Astrocyte (in vitro differentiated cells and primary cell): ENCODE data around the gene SP140. TPM values are rescaled to one million over a fixed set of nuclear protein-coding genes. Genes with fewer than 3 reads are reported as not detected.
A peak's percentile ranks its signal among the peaks of the same experiment; 100 is the strongest.
"Not testable (repeated sequence)": the region's sequence is repeated elsewhere in the genome, so short reads cannot be mapped to it uniquely, and the experiment has no call there.

Source experiments
- DNase-seq: peaks from one replicate; pipeline ENCODE4 v3.0.0-alpha.2; 2010; ENCODE audit warnings: low read depth
- FAIRE-seq: peaks from 2 replicates; lab custom pipeline; 2011; peaks lifted over from hg19 to GRCh38; lab: Jason Lieb, UNC
- H2AFZ ChIP-seq: 2 replicates; pipeline ENCODE4 v1.6.0; 2012; ENCODE audit warnings: low read depth, low read length, inconsistent platforms
- H3K27ac ChIP-seq: 2 replicates; pipeline ENCODE4 v1.5.1; 2011; ENCODE audit warnings: low read depth, low read length, inconsistent platforms
- H3K27me3 ChIP-seq: 2 replicates; pipeline ENCODE4 v1.6.0; 2011; ENCODE audit warnings: low read length, inconsistent platforms; ENCODE audit not compliant: insufficient read depth
- H3K36me3 ChIP-seq: 2 replicates; pipeline ENCODE4 v1.5.1; 2011; ENCODE audit warnings: low read length, inconsistent platforms; ENCODE audit not compliant: insufficient read depth
- H3K4me1 ChIP-seq: 2 replicates; pipeline ENCODE4 v1.5.1; 2011; ENCODE audit warnings: low read length, inconsistent platforms; ENCODE audit not compliant: insufficient read depth
- H3K4me2 ChIP-seq: 2 replicates; pipeline ENCODE4 v1.6.0; 2012; ENCODE audit warnings: low read length, inconsistent platforms
- H3K4me3 ChIP-seq: 2 replicates; pipeline ENCODE4 v1.5.1; 2011; ENCODE audit warnings: low read depth, mild to moderate bottlenecking, low read length, inconsistent platforms; ENCODE audit not compliant: insufficient read depth
- H3K79me2 ChIP-seq: 2 replicates; pipeline ENCODE4 v1.6.0; 2012; ENCODE audit warnings: mild to moderate bottlenecking, low read length, inconsistent platforms; ENCODE audit not compliant: insufficient read depth
- H3K9ac ChIP-seq: 2 replicates; pipeline ENCODE4 v1.6.0; 2012; ENCODE audit warnings: mild to moderate bottlenecking, low read length, inconsistent platforms
- H3K9me3 ChIP-seq: 2 replicates; pipeline ENCODE4 v1.5.1; 2012; ENCODE audit warnings: low read depth, mild to moderate bottlenecking, low read length, inconsistent platforms; ENCODE audit not compliant: insufficient read depth
- H4K20me1 ChIP-seq: 2 replicates; pipeline ENCODE4 v1.6.0; 2012; ENCODE audit warnings: low read length, inconsistent platforms; ENCODE audit not compliant: insufficient read depth
- H3K27ac Mint-ChIP-seq: one replicate; pipeline ENCODE4 v1.8.0; 2021; ENCODE audit warnings: mild to moderate bottlenecking, mixed read lengths; ENCODE audit not compliant: unreplicated experiment
- H3K27me3 Mint-ChIP-seq: one replicate; pipeline ENCODE4 v1.8.0; 2021; ENCODE audit warnings: low read depth, mixed read lengths; ENCODE audit not compliant: unreplicated experiment
- H3K36me3 Mint-ChIP-seq: one replicate; pipeline ENCODE4 v1.8.0; 2021; ENCODE audit warnings: low read depth, mixed read lengths; ENCODE audit not compliant: unreplicated experiment
- H3K4me1 Mint-ChIP-seq: one replicate; pipeline ENCODE4 v1.8.0; 2021; ENCODE audit warnings: low read depth, mixed read lengths; ENCODE audit not compliant: unreplicated experiment
- H3K4me3 Mint-ChIP-seq: one replicate; pipeline ENCODE4 v1.8.0; 2021; ENCODE audit warnings: mild to moderate bottlenecking, moderate library complexity, mixed read lengths; ENCODE audit not compliant: unreplicated experiment
- H3K9me3 Mint-ChIP-seq: one replicate; pipeline ENCODE4 v1.8.0; 2021; ENCODE audit warnings: mild to moderate bottlenecking, mixed read lengths; ENCODE audit not compliant: unreplicated experiment
- EZH2 ChIP-seq: IDR thresholded peaks from 2 replicates; pipeline ENCODE4 v1.6.1; 2012; ENCODE audit warnings: mild to moderate bottlenecking, low read length, inconsistent platforms; ENCODE audit not compliant: insufficient read depth
- total RNA-seq: library from RNA; stranded (reverse); gene quantifications from 2 replicates; pipeline ENCODE4 v1.2.1, GENCODE V29; 2021
- TF ChIP-seq, protein P1 (sequence below): IDR thresholded peaks from 2 replicates; pipeline ENCODE4 v1.5.1; 2011; ENCODE audit warnings: low read depth, mild to moderate bottlenecking, inconsistent platforms, low read length, moderate library complexity; ENCODE audit not compliant: insufficient read depth

SP140 gene
- total RNA-seq, 1 donor from 2014 or later = 18.5 TPM

DNA sequence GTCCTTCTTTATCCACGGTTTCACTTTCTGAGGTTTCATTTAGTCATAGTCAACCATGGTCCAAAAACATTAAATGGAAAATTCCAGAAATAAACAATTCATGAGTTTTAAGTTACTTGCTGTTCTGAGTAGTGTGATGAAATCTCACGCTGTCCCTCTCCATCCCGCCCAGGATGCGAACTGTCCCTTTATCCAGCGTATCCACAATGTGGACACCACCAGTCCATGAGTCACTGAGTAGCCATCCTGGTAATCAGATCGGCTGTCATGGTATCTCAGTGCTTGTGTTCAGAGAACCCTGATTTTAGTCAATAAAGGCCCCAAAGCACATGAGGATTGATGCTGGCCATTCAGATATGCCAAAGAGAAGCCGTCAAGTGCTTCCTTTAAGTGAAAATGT, 105.2 kb downstream of the SP140 start:
- FAIRE-seq (no peak), DNase-seq (peak; percentile 28)
- H3K79me2 ChIP-seq = peaks cover 32% of the 10 kb centered on the region
- H3K36me3 ChIP-seq = no peaks in the 10 kb centered on the region
- H2AFZ ChIP-seq = no peak overlapping the region
- H3K27ac Mint-ChIP-seq = no peak overlapping the region
- H3K9me3 ChIP-seq = no peaks in the 10 kb centered on the region
- H3K36me3 Mint-ChIP-seq = peaks cover 17% of the 10 kb centered on the region
- no peak overlapping the region for H3K4me3 Mint-ChIP-seq
- H3K27ac ChIP-seq = no peak overlapping the region
- H3K4me2 ChIP-seq = no peak overlapping the region
- H3K27me3 Mint-ChIP-seq = no peaks in the 10 kb centered on the region
- H3K4me1 ChIP-seq = peaks cover 13% of the 10 kb centered on the region
- TF ChIP-seq EZH2 = no peak
- TF ChIP-seq, protein P1, sequence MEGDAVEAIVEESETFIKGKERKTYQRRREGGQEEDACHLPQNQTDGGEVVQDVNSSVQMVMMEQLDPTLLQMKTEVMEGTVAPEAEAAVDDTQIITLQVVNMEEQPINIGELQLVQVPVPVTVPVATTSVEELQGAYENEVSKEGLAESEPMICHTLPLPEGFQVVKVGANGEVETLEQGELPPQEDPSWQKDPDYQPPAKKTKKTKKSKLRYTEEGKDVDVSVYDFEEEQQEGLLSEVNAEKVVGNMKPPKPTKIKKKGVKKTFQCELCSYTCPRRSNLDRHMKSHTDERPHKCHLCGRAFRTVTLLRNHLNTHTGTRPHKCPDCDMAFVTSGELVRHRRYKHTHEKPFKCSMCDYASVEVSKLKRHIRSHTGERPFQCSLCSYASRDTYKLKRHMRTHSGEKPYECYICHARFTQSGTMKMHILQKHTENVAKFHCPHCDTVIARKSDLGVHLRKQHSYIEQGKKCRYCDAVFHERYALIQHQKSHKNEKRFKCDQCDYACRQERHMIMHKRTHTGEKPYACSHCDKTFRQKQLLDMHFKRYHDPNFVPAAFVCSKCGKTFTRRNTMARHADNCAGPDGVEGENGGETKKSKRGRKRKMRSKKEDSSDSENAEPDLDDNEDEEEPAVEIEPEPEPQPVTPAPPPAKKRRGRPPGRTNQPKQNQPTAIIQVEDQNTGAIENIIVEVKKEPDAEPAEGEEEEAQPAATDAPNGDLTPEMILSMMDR = no peak
- peaks cover 24% of the 10 kb centered on the region for H3K4me1 Mint-ChIP-seq
- no peaks in the 10 kb centered on the region for H3K9me3 Mint-ChIP-seq
- no peaks in the 10 kb centered on the region for H3K27me3 ChIP-seq
- H3K4me3 ChIP-seq = no peak overlapping the region
- H3K9ac ChIP-seq = no peak overlapping the region
- peaks cover 5% of the 10 kb centered on the region for H4K20me1 ChIP-seq

DNA sequence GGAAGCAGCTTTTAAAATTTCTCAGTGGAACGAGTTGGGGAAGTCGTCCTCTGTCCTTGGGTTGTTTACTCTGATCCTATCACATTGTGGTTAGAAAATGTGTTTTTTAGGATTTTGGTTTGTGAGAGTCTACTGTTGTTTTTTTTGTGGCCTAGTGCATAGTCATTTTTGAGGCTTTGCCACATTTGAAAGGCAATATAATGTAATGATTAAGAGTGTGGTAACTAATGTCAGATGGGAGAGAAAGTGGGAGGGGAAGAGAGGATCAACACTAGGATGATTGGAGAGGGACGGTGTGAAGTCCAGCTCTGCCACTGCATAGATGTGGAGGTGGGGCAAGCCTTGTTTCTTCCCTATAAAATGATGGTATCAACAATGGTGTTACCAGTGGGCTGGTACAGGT, 109.9 kb downstream of the SP140 start:
- Mint-ChIP-seq H3K27ac (no peak overlapping the region), H3K4me1 (peaks cover 8% of the 10 kb centered on the region), H3K9me3 (no peaks in the 10 kb centered on the region), H3K36me3 (peaks cover 19% of the 10 kb centered on the region), H3K4me3 (no peak overlapping the region), H3K27me3 (no peaks in the 10 kb centered on the region)
- H3K4me1 ChIP-seq = no peaks in the 10 kb centered on the region
- H2AFZ ChIP-seq = no peak overlapping the region
- H3K79me2 ChIP-seq = peaks cover 10% of the 10 kb centered on the region
- no peak overlapping the region for H3K4me3 ChIP-seq
- H4K20me1 ChIP-seq = peaks cover 7% of the 10 kb centered on the region
- no peak overlapping the region for H3K27ac ChIP-seq
- no peaks in the 10 kb centered on the region for H3K27me3 ChIP-seq
- no peaks in the 10 kb centered on the region for H3K9me3 ChIP-seq
- no peak overlapping the region for H3K9ac ChIP-seq
- H3K4me2 ChIP-seq = no peak overlapping the region
- H3K36me3 ChIP-seq = no peaks in the 10 kb centered on the region
- peak; percentile 52 for FAIRE-seq
- TF ChIP-seq, protein P1 = no peak
- no peak for TF ChIP-seq EZH2
- peak; percentile 19 for DNase-seq

DNA sequence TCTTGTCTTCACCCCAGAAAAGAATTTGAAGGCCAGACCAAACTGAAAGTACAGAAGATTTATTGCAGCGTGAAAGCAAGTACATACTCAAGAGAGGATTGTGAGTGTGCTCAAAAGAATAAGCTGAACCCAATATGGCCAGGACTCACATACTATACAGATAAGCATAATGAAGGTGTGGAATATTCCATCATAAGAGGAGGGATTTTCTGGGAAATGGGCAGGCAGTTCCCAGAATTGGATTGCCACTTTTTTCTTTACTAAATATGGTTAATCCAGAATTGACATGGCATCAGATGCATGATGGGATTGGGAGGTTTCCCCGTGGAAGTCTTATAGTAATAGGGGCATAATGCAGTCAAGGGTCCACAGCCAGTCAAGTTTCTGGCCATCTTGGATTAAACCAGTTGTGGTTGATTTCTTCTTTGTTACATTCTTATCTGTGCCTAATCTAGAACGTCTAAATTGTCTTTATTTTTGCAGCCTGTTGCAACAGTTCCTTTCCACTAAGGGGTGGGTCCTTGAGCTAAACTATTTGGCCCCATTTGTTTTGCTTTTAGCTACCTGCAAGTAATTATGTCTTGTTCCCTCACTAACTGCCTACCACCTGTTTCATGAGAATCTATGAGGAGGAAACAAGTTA, 110.4 kb downstream of the SP140 start:
- H3K36me3 ChIP-seq = no peaks in the 10 kb centered on the region
- DNase-seq (no peak), FAIRE-seq (no peak)
- no peak overlapping the region for H3K4me3 ChIP-seq
- no peak overlapping the region for H2AFZ ChIP-seq
- peaks cover 10% of the 10 kb centered on the region for H3K79me2 ChIP-seq
- H3K27ac Mint-ChIP-seq = no peak overlapping the region
- H3K4me3 Mint-ChIP-seq = no peak overlapping the region
- TF ChIP-seq EZH2 = no peak
- TF ChIP-seq, protein P1 = no peak
- no peaks in the 10 kb centered on the region for H3K27me3 Mint-ChIP-seq
- no peaks in the 10 kb centered on the region for H3K27me3 ChIP-seq
- no peaks in the 10 kb centered on the region for H3K9me3 ChIP-seq
- H3K4me1 ChIP-seq = no peaks in the 10 kb centered on the region
- peaks cover 7% of the 10 kb centered on the region for H4K20me1 ChIP-seq
- H3K4me1 Mint-ChIP-seq = peaks cover 3% of the 10 kb centered on the region
- no peak overlapping the region for H3K27ac ChIP-seq
- peaks cover 19% of the 10 kb centered on the region for H3K36me3 Mint-ChIP-seq
- H3K9ac ChIP-seq = no peak overlapping the region
- H3K9me3 Mint-ChIP-seq = no peaks in the 10 kb centered on the region
- H3K4me2 ChIP-seq = no peak overlapping the region

DNA sequence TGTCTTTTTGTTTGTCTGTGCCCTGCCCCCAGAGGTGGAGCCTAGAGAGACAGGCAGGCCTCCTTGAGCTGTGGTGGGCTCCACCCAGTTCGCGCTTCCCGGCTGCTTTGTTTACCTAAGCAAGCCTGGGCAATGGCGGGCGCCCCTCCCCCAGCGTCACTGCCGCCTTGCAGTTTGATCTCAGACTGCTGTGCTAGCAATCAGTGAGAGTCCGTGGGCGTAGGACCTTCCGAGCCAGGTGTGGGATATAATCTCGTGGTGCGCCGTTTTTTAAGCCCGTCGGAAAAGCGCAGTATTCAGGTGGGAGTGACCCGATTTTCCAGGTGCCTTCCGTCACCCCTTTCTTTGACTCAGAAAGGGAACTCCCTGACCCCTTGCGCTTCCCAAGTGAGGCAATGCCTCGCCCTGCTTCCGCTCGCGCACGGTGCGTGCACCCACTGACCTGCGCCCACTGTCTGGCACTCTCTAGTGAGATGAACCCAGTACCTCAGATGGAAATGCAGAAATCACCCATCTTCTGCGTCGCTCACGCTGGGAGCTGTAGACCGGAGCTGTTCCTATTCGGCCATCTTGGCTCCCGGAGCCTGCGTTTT, 116.5 kb downstream of the SP140 start:
- not testable (repeated sequence) for H3K9me3 ChIP-seq, H3K9ac ChIP-seq, H3K27ac Mint-ChIP-seq, H3K36me3 ChIP-seq, H3K4me3 ChIP-seq, H2AFZ ChIP-seq, H3K27me3 Mint-ChIP-seq, FAIRE-seq, H3K9me3 Mint-ChIP-seq, DNase-seq, H3K4me1 Mint-ChIP-seq, H3K4me3 Mint-ChIP-seq, H3K4me2 ChIP-seq, H3K4me1 ChIP-seq, H3K27me3 ChIP-seq, H3K27ac ChIP-seq
- H3K36me3 Mint-ChIP-seq = peaks cover 21% of the 10 kb centered on the region
- Histone ChIP-seq H4K20me1 (peaks cover 26% of the 10 kb centered on the region), H3K79me2 (peaks cover 20% of the 10 kb centered on the region)
